ENCODE measurements around the gene ATG9A. TPM values are rescaled to one million over a fixed set of nuclear protein-coding genes. Genes with fewer than 3 reads are reported as not detected.

The ATG9A gene
- 10 to 100 TPM; 37.8 to 55.1 (median 45.2) TPM for total RNA-seq

DNA sequence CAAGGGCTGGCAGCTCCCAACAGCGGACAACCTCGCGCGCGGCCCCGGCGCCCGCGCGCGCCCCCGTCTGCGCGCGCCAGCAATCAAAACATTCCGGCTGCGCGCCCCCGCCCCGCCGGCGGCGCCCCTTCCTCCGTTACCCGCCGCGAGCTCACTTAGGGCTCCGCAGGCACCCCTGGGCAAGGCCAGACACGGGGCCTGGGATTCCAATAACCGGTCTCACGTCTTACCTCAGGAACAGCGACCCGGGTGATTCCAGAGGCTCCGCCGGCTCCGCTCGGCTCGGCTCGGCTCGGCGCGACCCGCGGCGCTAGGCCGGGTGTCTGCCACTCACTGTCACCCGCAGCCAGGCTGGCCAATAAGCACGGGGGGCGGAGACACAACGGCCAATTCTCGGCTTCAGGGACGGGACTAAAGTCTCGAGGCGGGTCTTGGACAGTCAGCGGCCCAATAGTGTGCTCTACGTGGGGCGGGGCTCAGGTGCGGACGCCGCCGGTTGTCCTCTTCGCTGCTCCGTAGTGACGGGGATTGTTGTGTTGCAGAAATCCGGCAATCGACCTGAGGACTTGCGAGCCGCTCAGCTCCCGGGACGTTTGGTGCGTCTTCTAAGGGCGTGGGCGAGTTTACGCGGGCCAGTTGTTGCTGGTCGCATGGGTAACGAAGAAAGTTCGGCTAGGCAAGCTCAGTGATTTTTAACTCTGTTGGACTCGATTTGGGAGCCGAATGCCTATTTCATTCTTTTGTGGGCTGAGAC lies at the start of gene ATG9A, which contains the start of gene ANKZF1:
Gene ATG9A (minus strand): TSS at position 332 of the 754 bp plus-strand sequence. CDS start 1,612 bp downstream, outside the sequence.
Gene ANKZF1 (plus strand): TSS at position 502 of the 754 bp plus-strand sequence. CDS start 452 bp downstream, outside the sequence.
- Histone ChIP-seq H3K27me3 (no peaks in the 10 kb centered on the region), H3K9me3 (no peaks in the 10 kb centered on the region), H3K27ac (peak within 1 kb of the TSS; percentile 95 to 99 (median 95)), H3K4me3 (peak within 1 kb of the TSS; percentile 84 to 90 (median 90)), H3K4me1 (peaks cover 18 to 44% (median 23%) of the 10 kb centered on the region in 3 donors), H3K36me3 (peaks cover 22 to 64% (median 33%) of the 10 kb centered on the region in 3 donors)
- intact Hi-C loops (cut with DNase I), result no loop called here
- 0% methylated on average over 3 to 13 of the region's 80 CpGs for WGBS, 2 donors
- TF ChIP-seq CTCF (IDR thresholded peaks at IDR 0.05) (no peak), POLR2A (IDR thresholded peaks at IDR 0.05) (peak in 3 of 4 donors; percentile 75 to 88 (median 84))
- DNase-seq, result peak; percentile 96

GRCh38 chr2:219278655-219279150 lies 49.3 kb upstream of the ATG9A start:
- 5 to 15% methylated on average over 9 of the region's 9 CpGs for WGBS, 2 donors
- peak in 1 of 6 experiments; percentile 4 for TF ChIP-seq CTCF (IDR thresholded peaks at IDR 0.05)
- no peak for TF ChIP-seq POLR2A (IDR thresholded peaks at IDR 0.05)
- peak overlapping the region; percentile 95 to 99 (median 97) for H3K27ac ChIP-seq
- peak overlapping the region; percentile 62 to 95 (median 78) for H3K4me3 ChIP-seq
- H3K27me3 ChIP-seq, result no peaks in the 10 kb centered on the region
- peaks cover 24 to 69% (median 35%) of the 10 kb centered on the region in 3 donors for H3K4me1 ChIP-seq
- H3K9me3 ChIP-seq, result no peaks in the 10 kb centered on the region
- H3K36me3 ChIP-seq, result peaks cover 0 to 35% (median under 1%) of the 10 kb centered on the region in 3 donors
- DNase-seq, result no peak
- intact Hi-C loops (cut with DNase I), result no loop called here

DNA sequence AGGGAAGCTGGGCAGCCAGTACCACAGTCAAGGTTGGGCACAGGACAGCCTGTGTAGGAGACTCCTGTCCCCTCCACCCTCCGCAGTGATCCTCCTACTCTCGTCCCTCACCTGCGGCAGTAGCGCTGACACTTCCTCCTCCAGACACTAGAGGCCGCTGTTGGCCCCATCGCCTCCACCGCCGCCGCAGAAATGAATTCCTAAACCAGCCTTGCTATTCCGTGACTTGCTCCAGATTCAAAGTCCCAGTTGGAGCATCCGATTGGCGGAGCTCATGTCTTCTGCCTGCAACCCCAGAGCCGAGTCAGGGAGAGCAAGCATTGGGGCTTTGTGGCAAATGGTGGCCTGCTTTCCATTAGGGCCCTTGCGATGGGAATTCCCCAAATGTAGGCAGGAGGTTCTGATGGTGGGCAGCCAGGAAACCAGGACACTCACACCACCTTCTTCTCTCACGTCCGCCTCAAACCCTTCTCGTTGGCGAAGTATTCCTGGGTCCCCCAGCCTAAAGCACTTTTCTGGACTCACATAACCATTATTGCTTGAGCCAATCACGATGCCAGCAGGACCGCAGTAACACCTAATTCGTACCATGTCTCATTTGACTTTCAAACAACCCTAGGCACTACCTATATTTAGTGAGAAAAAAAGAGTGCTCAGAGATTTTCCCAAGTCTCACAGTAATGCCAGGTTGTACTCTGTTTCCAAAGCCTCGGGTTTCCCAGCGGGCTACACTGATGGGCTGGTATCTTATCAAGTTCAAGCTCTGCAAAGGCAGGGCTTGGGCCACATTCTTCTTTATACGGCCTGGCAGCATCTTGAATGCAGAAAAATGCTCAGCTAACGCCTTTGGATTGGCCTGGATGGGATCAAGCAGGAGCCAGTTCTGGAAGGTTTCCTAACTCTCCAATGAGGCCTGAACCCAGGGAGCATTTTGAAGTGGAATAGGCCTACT lies 48.5 kb upstream of the ATG9A start:
- TF ChIP-seq CTCF (IDR thresholded peaks at IDR 0.05) (peak; percentile 93 to 99 (median 97)), POLR2A (IDR thresholded peaks at IDR 0.05) (no peak)
- Histone ChIP-seq H3K4me1 (peaks cover 24 to 69% (median 35%) of the 10 kb centered on the region in 3 donors), H3K36me3 (peaks cover 0 to 28% (median 0%) of the 10 kb centered on the region in 3 donors), H3K27ac (peak overlapping the region; percentile 95 to 99 (median 97)), H3K9me3 (no peaks in the 10 kb centered on the region), H3K4me3 (peak overlapping the region in 2 of 4 donors; percentile 6 to 95), H3K27me3 (no peaks in the 10 kb centered on the region)
- WGBS, 2 donors, result 21 to 37% methylated on average over 19 to 23 of the region's 25 CpGs
- intact Hi-C loops (cut with DNase I), result no loop called here
- no peak for DNase-seq

GRCh38 chr2:219274361-219274921 lies 45.0 kb upstream of the ATG9A start:
- Histone ChIP-seq H3K4me1 (peaks cover 13 to 52% (median 27%) of the 10 kb centered on the region in 3 donors), H3K36me3 (no peaks in the 10 kb centered on the region), H3K27me3 (no peaks in the 10 kb centered on the region), H3K27ac (peak overlapping the region; percentile 85 to 91 (median 90)), H3K4me3 (no peak overlapping the region), H3K9me3 (no peaks in the 10 kb centered on the region)
- TF ChIP-seq POLR2A (IDR thresholded peaks at IDR 0.05) (no peak), CTCF (IDR thresholded peaks at IDR 0.05) (no peak)
- no peak for DNase-seq
- WGBS, 2 donors, result 15 to 44% methylated on average over 3 to 6 of the region's 6 CpGs
- intact Hi-C loops (cut with DNase I), result no loop called here
